GM19372 (cell line): ENCODE data around the gene PRKN.
"Not testable (repeated sequence)": the region's sequence is repeated elsewhere in the genome, so short reads cannot be mapped to it uniquely, and the experiment has no call there.

ENCODE experiments used
- ATAC-seq: cut with Tn5 transposase; IDR thresholded peaks from one replicate; pipeline ENCODE4 v1.9.1; 2021; ENCODE audit warnings: mild to moderate bottlenecking, low read depth, moderate library complexity; ENCODE audit not compliant: unreplicated experiment

The PRKN gene

GRCh38 chr6:162390961-162391811 is 336.4 kb downstream of the PRKN start:
- not testable (repeated sequence) for ATAC-seq

GRCh38 chr6:162389343-162390085 is 338.1 kb downstream of the PRKN start:
- ATAC-seq: no peak

GRCh38 chr6:162388383-162388777 is 339.2 kb downstream of the PRKN start:
- no peak for ATAC-seq

GRCh38 chr6:162387718-162388382 is 339.7 kb downstream of the PRKN start:
- ATAC-seq: no peak

- no peak for ATAC-seq
Observed at GRCh38 chr6:162385980-162386379, 341.6 kb downstream of the PRKN start.

- no peak for ATAC-seq
Observed at GRCh38 chr6:162379757-162380409, 347.7 kb downstream of the PRKN start.

- ATAC-seq: no peak
Observed at GRCh38 chr6:162377735-162378134, 349.8 kb downstream of the PRKN start.

- no peak for ATAC-seq
Observed at GRCh38 chr6:162373868-162374267, 353.7 kb downstream of the PRKN start.

GRCh38 chr6:162373192-162373591 is 354.4 kb downstream of the PRKN start:
- no peak for ATAC-seq

GRCh38 chr6:162372106-162372505 is 355.5 kb downstream of the PRKN start:
- ATAC-seq: no peak

GRCh38 chr6:162371121-162371520 is 356.4 kb downstream of the PRKN start:
- no peak for ATAC-seq

- ATAC-seq: no peak
Observed at GRCh38 chr6:162369091-162369490, 358.5 kb downstream of the PRKN start.

- no peak for ATAC-seq
Observed at GRCh38 chr6:162364488-162364887, 363.1 kb downstream of the PRKN start.

GRCh38 chr6:162363757-162364156 is 363.8 kb downstream of the PRKN start:
- no peak for ATAC-seq

GRCh38 chr6:162360901-162361567 is 366.5 kb downstream of the PRKN start:
- ATAC-seq: no peak

GRCh38 chr6:162358625-162359024 is 368.9 kb downstream of the PRKN start:
- ATAC-seq: no peak

- ATAC-seq: no peak
Observed at GRCh38 chr6:162345051-162345511, 382.5 kb downstream of the PRKN start.

GRCh38 chr6:162344646-162345010 is 382.9 kb downstream of the PRKN start:
- ATAC-seq: no peak

GRCh38 chr6:162343936-162344645 is 383.5 kb downstream of the PRKN start:
- no peak for ATAC-seq
